ENCODE data around the gene ITK.

Gene ITK

DNA sequence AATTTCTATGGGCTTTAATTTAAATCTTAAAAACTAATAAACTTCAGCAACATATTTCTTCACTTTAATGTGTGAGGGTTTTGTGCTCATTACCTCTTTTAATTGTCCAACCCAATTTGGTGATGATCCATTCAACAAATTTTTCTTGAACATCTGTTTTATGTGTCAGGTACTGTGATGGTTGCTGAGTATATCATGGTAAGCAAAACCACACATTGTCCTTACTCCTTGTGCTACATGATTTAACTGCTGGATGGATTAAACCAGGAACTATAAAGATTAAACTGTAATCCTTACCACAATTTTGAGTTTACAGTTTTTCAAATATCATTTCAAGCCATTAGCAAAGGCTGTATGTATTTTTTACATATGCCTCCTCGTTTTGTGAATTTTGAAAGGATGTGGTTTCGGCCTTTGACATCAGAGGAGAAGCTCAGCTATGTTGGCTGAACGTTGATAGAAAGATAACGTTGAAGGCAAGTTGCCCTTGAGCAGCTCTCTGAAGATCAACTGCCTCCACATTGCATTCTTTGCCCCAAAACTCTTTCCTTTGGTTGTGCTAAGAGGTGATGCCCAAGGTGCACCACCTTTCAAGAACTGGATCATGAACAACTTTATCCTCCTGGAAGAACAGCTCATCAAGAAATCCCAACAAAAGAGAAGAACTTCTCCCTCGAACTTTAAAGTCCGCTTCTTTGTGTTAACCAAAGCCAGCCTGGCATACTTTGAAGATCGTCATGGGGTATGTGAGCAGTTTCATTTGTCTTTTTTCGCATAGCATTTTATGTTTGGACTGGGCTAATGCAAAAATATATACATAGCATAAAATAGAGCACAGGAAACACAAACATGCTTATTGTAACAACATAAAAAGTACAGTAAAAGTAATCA lies at the start of gene ITK:
Gene ITK, plus strand, starts transcription at position 467 of the 891 bp plus-strand sequence. Its CDS starts 138 bp downstream, at position 605.
- ATAC-seq, result no peak
- H3K27me3 Mint-ChIP-seq, result no peaks in the 10 kb centered on the region
- no peaks in the 10 kb centered on the region for H3K4me1 Mint-ChIP-seq

DNA sequence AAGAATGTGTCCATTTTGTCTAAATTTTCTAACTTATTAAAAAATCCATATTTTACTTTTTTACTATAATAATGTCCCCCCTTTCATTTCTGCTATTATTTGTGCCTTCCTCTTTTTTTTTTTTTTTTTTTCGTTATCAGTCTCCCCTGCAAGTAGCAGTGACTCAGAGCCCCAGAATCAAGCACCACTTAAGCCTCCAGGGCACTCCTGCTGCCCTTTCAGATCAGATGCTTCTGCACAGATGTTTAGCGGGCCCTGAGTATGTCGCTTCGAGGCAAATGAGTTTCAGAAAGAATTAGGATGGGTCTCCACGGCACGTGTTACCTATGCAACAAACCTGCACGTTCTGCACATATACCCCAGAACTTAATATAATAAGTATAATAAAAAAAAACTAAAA lies 49.7 kb upstream of the ITK start:
- no peak overlapping the region for H3K27ac Mint-ChIP-seq
- peak; percentile 89 for ATAC-seq
- H3K4me3 Mint-ChIP-seq, result no peak overlapping the region
- peaks cover 19% of the 10 kb centered on the region for H3K4me1 Mint-ChIP-seq
- H3K36me3 Mint-ChIP-seq, result peaks cover 12% of the 10 kb centered on the region
- no peaks in the 10 kb centered on the region for H3K9me3 Mint-ChIP-seq
- no peaks in the 10 kb centered on the region for H3K27me3 Mint-ChIP-seq

More for the DNA sequence above, at the start of gene ITK:
- no peak within 1 kb of the TSS for H3K27ac Mint-ChIP-seq
- no peak within 1 kb of the TSS for H3K4me3 Mint-ChIP-seq
- no peaks in the 10 kb centered on the region for H3K36me3 Mint-ChIP-seq
- no peaks in the 10 kb centered on the region for H3K9me3 Mint-ChIP-seq

DNA sequence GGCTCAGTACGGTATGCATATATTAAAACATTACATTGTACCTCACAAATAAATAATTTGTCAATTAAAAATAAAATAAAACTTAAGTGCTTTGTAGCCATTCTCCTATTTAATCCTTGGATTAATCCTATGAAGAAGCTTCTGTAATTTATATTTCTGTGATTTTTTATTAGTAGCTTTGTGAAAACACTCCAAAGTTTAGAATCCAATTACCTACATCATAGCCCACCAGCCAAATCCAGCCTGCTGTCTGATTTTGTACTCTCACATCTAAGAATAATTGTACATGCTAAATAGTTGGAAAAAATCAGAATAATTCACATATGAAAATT lies 48.4 kb upstream of the ITK start:
- no peak for ATAC-seq
- H3K9me3 Mint-ChIP-seq, result no peaks in the 10 kb centered on the region
- no peak overlapping the region for H3K27ac Mint-ChIP-seq
- H3K4me1 Mint-ChIP-seq, result peaks cover 23% of the 10 kb centered on the region
- H3K27me3 Mint-ChIP-seq, result no peaks in the 10 kb centered on the region
- H3K4me3 Mint-ChIP-seq, result no peak overlapping the region
- peaks cover 24% of the 10 kb centered on the region for H3K36me3 Mint-ChIP-seq

- no peak for ATAC-seq
- Mint-ChIP-seq H3K27ac (no peak overlapping the region), H3K27me3 (no peaks in the 10 kb centered on the region), H3K36me3 (peaks cover 52% of the 10 kb centered on the region), H3K4me3 (no peak overlapping the region), H3K9me3 (no peaks in the 10 kb centered on the region), H3K4me1 (peaks cover 36% of the 10 kb centered on the region)
Measured at GRCh38 chr5:157137691-157138090, 42.9 kb upstream of the ITK start.

DNA sequence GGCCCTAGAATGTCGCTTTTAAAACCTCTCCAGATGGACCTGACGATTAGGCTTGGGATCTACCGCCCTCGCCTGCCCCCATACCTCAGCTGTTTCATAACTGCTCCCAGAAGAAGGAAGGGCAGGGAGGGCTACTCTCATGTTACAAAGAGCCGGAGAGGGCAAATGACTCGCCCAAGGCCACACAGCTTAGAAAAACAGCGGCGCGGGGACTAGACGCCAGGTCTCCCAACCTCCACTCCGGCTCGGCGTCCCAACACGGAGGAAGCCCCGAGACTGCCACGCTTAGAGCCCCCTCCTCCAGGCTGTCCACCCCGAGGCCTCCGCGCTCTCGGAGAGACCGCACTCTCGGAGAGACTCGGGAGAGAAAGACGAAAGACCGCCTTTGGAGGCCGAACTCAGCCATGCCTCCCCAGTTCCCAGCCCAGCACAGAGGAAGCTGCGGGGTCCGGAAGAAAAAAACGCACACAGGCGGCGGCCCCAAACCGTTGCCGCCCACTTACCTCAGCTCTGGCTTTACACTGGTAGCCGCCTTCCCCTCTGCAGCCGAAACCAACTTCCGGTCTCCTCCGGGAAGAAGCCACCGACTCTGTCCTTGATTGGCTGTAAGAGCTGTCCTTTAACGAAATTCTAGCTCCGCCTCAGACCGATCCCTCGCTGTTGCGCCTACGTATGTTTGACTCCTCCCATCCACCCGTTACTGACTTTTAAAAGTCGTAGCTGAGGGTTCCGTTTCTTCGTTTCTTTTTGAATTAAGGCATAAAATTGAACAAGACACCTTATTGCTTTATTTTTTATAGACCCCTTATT lies 38.1 kb upstream of the ITK start, which contains the start of gene MED7:
Gene MED7, minus strand, starts transcription at position 549 of the 810 bp plus-strand sequence. CDS start 3,434 bp downstream, outside the sequence.
- Mint-ChIP-seq H3K36me3 (peaks cover 25% of the 10 kb centered on the region), H3K27me3 (no peaks in the 10 kb centered on the region), H3K27ac (peak within 1 kb of the TSS; percentile 98), H3K4me1 (peaks cover 29% of the 10 kb centered on the region), H3K9me3 (no peaks in the 10 kb centered on the region), H3K4me3 (peak within 1 kb of the TSS; percentile 97)
- peak; percentile 100 for ATAC-seq

DNA sequence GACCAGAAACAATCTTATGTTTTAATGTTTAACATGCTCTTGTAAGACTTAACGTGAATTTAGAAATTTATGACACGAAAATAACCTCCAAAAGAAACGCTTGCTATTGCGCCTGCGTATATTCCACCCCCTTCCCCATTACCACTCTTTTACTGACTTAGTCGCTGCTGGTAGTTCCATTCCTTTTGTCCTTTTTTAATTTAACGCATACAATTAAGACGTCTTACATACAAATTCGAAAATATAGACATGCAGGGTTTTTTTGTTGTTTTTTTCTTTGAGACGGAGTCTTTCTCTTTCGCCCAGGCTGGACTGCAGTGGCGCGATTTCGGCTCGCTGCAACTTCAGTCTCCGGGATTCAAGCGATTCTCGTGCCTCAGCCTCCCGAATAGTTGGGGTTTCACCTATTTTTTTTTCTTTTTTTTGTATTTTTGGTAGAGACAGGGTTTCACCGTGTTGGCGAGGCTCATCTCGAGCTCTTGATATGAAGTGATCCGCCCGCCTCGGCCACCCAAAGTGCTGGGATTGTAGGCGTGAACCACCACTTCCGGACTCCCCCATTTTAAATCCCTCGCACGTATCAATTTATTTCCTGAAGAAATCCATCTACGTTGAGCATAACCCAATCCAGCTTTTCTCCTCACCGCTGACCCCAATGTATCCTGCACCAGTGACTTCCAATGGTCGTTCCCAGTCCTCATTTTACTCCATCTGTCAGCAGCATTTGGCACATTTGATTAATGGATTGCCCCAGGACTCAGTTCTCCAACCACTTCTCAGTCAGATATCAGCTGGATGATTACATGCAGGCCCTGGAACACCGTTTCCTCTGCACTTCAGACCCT lies 37.3 kb upstream of the ITK start:
- no peaks in the 10 kb centered on the region for H3K27me3 Mint-ChIP-seq
- H3K27ac Mint-ChIP-seq, result peak overlapping the region; percentile 98
- peaks cover 20% of the 10 kb centered on the region for H3K36me3 Mint-ChIP-seq
- H3K4me3 Mint-ChIP-seq, result peak overlapping the region; percentile 97
- ATAC-seq, result peak; percentile 65
- H3K9me3 Mint-ChIP-seq, result no peaks in the 10 kb centered on the region
- H3K4me1 Mint-ChIP-seq, result peaks cover 29% of the 10 kb centered on the region

- no peaks in the 10 kb centered on the region for H3K27me3 Mint-ChIP-seq
- H3K4me3 Mint-ChIP-seq, result no peak overlapping the region
- peaks cover 16% of the 10 kb centered on the region for H3K4me1 Mint-ChIP-seq
Measured at GRCh38 chr5:157148734-157149615, 31.7 kb upstream of the ITK start.

GRCh38 chr5:157150995-157151394 lies 29.6 kb upstream of the ITK start:
- Mint-ChIP-seq H3K9me3 (no peaks in the 10 kb centered on the region), H3K27me3 (no peaks in the 10 kb centered on the region), H3K4me1 (peaks cover 26% of the 10 kb centered on the region), H3K27ac (peak overlapping the region; percentile 6), H3K4me3 (no peak overlapping the region), H3K36me3 (no peaks in the 10 kb centered on the region)
- no peak for ATAC-seq

More at GRCh38 chr5:157148734-157149615, 31.7 kb upstream of the ITK start:
- ATAC-seq, result peak; percentile 72
- Mint-ChIP-seq H3K36me3 (no peaks in the 10 kb centered on the region), H3K9me3 (no peaks in the 10 kb centered on the region), H3K27ac (no peak overlapping the region)

DNA sequence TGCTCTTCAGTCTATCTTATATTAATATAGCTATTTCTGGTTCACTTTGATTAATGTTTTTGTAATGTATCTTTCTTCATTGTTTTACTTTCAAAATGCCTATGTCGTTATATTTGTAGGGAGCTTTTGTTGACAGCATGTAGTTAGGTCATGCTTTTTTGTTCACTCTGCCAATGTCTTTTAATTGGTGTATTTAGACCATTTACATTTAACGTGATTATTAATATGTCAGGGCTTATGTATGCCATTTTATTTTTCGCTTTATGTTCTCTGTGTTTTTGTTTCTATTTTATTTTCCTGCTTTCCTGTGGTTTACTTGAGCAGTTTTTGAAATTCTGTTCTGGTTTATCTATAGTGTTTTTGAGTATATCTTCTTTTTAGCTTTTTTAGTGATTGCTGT lies 25.3 kb upstream of the ITK start:
- no peak for ATAC-seq
- H3K36me3 Mint-ChIP-seq, result no peaks in the 10 kb centered on the region
- no peaks in the 10 kb centered on the region for H3K27me3 Mint-ChIP-seq
- H3K4me1 Mint-ChIP-seq, result peaks cover 20% of the 10 kb centered on the region
- no peaks in the 10 kb centered on the region for H3K9me3 Mint-ChIP-seq
- H3K27ac Mint-ChIP-seq, result no peak overlapping the region
- H3K4me3 Mint-ChIP-seq, result no peak overlapping the region

DNA sequence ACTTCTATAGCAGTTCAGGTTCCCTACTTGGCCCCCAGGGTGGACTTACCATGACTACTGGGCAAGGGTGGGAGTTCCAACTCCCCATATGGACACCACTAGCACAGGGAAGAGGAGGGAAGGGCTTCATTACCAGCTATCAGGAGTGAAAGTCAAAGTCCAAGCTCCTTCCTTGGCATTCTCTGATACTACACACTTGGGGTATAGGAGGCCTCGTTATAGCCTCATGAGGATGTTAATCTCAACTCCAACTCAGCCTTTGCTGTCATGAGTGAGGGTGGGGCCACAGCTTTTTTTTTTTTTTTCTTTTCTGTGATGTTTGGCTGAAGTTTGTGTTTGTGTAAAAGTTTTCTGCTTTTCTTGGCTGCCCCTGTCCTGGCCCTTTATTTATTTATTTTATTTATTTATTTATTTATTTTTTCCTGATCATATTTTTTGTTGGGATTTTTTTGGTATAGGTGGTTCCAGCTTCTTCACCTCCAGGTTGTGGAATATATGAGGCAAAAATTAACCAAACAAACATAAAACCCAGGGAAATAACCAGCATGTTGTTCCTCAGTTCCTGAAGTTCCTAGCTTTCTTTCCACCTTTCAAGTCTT lies 23.2 kb upstream of the ITK start:
- Mint-ChIP-seq H3K4me3 (no peak overlapping the region), H3K27me3 (no peaks in the 10 kb centered on the region), H3K4me1 (peaks cover 20% of the 10 kb centered on the region), H3K36me3 (no peaks in the 10 kb centered on the region), H3K27ac (no peak overlapping the region), H3K9me3 (no peaks in the 10 kb centered on the region)
- ATAC-seq, result no peak

GRCh38 chr5:157159209-157159751 lies 21.4 kb upstream of the ITK start:
- ATAC-seq, result no peak
- no peaks in the 10 kb centered on the region for H3K9me3 Mint-ChIP-seq
- peaks cover 13% of the 10 kb centered on the region for H3K4me1 Mint-ChIP-seq
- no peak overlapping the region for H3K27ac Mint-ChIP-seq
- no peaks in the 10 kb centered on the region for H3K27me3 Mint-ChIP-seq
- no peak overlapping the region for H3K4me3 Mint-ChIP-seq
- H3K36me3 Mint-ChIP-seq, result no peaks in the 10 kb centered on the region

GRCh38 chr5:157160001-157160400 lies 20.6 kb upstream of the ITK start:
- Mint-ChIP-seq H3K36me3 (no peaks in the 10 kb centered on the region), H3K27ac (no peak overlapping the region), H3K27me3 (no peaks in the 10 kb centered on the region), H3K4me3 (no peak overlapping the region), H3K4me1 (peaks cover 10% of the 10 kb centered on the region), H3K9me3 (no peaks in the 10 kb centered on the region)
- ATAC-seq, result no peak

GRCh38 chr5:157161996-157162395 lies 18.6 kb upstream of the ITK start:
- Mint-ChIP-seq H3K27me3 (no peaks in the 10 kb centered on the region), H3K27ac (no peak overlapping the region), H3K4me3 (no peak overlapping the region), H3K9me3 (no peaks in the 10 kb centered on the region), H3K4me1 (no peaks in the 10 kb centered on the region), H3K36me3 (no peaks in the 10 kb centered on the region)
- ATAC-seq, result no peak
